Measurements from ENCODE around the gene MON1B. TPM values are rescaled to one million over a fixed set of nuclear protein-coding genes. Genes with fewer than 3 reads are reported as not detected.
"Not testable (repeated sequence)": the region's sequence is repeated elsewhere in the genome, so short reads cannot be mapped to it uniquely, and the experiment has no call there.

Gene MON1B
- total and polyA plus RNA-seq, 8 donors = 14.8 to 35.9 (median 21.4) TPM

DNA sequence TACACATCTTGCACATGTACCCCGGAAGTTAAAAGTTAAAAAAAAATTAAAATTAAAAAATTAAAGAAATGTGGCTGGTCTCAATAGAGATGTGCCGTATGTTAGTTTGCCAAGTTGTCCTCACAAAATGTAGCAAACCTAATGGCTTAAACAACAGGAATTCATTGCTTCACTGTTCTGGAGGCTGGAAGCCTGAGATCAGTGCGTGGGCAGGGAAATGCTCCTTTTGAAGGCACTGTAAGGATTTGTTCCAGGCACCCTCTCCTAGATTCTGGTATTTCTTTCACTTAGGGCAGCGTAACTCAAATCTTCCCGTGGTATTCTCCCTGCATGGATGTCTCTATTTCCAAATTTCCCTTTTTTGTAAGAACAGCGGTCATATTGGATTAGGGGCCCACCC lies 32.7 kb upstream of the MON1B start:
- Histone ChIP-seq H3K9me3 (no peaks in the 10 kb centered on the region), H3K27me3 (no peaks in the 10 kb centered on the region), H3K27ac (no peak overlapping the region), H3K36me3 (no peaks in the 10 kb centered on the region), H3K4me1 (no peaks in the 10 kb centered on the region), H3K4me3 (no peak overlapping the region)
- 82 to 95% methylated on average over 6 of the region's 6 CpGs for WGBS, 2 donors
- ATAC-seq (no peak), DNase-seq (no peak), FAIRE-seq (no peak)
- TF ChIP-seq, protein P1, sequence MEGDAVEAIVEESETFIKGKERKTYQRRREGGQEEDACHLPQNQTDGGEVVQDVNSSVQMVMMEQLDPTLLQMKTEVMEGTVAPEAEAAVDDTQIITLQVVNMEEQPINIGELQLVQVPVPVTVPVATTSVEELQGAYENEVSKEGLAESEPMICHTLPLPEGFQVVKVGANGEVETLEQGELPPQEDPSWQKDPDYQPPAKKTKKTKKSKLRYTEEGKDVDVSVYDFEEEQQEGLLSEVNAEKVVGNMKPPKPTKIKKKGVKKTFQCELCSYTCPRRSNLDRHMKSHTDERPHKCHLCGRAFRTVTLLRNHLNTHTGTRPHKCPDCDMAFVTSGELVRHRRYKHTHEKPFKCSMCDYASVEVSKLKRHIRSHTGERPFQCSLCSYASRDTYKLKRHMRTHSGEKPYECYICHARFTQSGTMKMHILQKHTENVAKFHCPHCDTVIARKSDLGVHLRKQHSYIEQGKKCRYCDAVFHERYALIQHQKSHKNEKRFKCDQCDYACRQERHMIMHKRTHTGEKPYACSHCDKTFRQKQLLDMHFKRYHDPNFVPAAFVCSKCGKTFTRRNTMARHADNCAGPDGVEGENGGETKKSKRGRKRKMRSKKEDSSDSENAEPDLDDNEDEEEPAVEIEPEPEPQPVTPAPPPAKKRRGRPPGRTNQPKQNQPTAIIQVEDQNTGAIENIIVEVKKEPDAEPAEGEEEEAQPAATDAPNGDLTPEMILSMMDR (IDR thresholded peaks at IDR 0.05) = no peak
- intact Hi-C loops (cut with DNase I) = no loop called here

DNA sequence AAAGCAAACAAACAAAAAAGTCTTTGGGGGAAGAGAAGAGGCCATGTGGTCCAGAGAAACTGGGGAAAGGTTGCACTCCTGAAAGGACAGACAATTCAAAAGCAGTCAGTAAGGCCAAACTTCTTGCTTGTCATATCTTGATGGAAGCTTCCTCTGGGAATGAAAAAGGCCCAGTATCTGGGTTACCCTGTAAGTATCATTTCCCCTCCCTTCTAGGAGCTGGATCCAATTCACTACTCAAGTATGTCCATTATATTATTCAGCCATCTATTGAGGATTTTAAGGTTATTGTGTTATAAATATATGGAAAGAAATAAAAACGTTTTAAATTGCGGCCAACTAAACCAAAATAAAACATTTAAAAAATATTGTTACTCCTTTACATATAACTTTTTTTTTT lies 26.0 kb upstream of the MON1B start:
- WGBS, 2 donors = 67 to 77% methylated on average over 2 of the region's 2 CpGs
- Histone ChIP-seq H3K36me3 (no peaks in the 10 kb centered on the region), H3K4me3 (no peak overlapping the region), H3K27me3 (peaks cover 0 to 2% (median 0%) of the 10 kb centered on the region in 4 donors), H3K27ac (no peak overlapping the region), H3K4me1 (no peaks in the 10 kb centered on the region), H3K9me3 (no peaks in the 10 kb centered on the region)
- DNase-seq (no peak), ATAC-seq (no peak), FAIRE-seq (no peak)
- intact Hi-C loops (cut with DNase I) = loop anchor here in 2 of 3 donors (10.0 kb wide), 2 partner anchors 890 to 1370 kb away; partner anchors contain the start of gene CNTNAP4 (in 1 of the 2)
- TF ChIP-seq, protein P1 (IDR thresholded peaks at IDR 0.05) = no peak

- not testable (repeated sequence) for DNase-seq, ATAC-seq, H3K9me3 ChIP-seq, H3K4me1 ChIP-seq, FAIRE-seq, H3K4me3 ChIP-seq, H3K36me3 ChIP-seq, H3K27ac ChIP-seq, H3K27me3 ChIP-seq
- WGBS, 2 donors = 76 to 85% methylated on average over 9 of the region's 9 CpGs
- intact Hi-C loops (cut with DNase I) = loop anchor here in 2 of 3 donors (10.0 kb wide), 2 partner anchors 891 to 1371 kb away; partner anchors contain the start of gene CNTNAP4 (in 1 of the 2)
Observed at GRCh38 chr16:77165536-77166236, 25.3 kb upstream of the MON1B start.

DNA sequence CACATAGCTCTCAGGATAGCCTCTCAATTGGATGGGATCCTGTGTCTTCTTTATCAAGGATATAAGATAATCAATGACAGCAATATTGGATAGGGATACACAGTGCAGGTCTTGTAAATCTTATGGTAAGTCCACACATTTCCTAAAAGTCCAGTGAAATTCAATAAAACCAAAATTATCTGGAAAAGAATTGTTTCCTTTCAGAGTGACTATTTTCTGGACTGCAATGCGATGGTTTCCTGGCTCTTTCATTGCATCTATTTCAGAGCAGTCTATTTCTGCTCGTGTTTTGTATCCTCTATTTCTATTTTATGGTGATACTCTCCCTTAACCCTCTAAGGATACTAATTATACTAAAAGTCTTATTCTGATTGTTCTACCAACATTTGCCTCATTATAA lies 24.3 kb upstream of the MON1B start:
- Histone ChIP-seq H3K27ac (no peak overlapping the region), H3K9me3 (no peaks in the 10 kb centered on the region), H3K4me3 (no peak overlapping the region), H3K27me3 (peaks cover 0 to 8% (median 0%) of the 10 kb centered on the region in 4 donors), H3K4me1 (no peaks in the 10 kb centered on the region), H3K36me3 (no peaks in the 10 kb centered on the region)
- FAIRE-seq (no peak), ATAC-seq (no peak), DNase-seq (no peak)
- intact Hi-C loops (cut with DNase I) = loop anchor here in 2 of 3 donors (10.0 kb wide), 2 partner anchors 892 to 1372 kb away; partner anchors contain the start of gene CNTNAP4 (in 1 of the 2)
- TF ChIP-seq, protein P1 (IDR thresholded peaks at IDR 0.05) = no peak
- 61 to 67% methylated on average over 2 of the region's 2 CpGs for WGBS, 2 donors

GRCh38 chr16:77168901-77169300 lies 22.1 kb upstream of the MON1B start:
- ATAC-seq (no peak), FAIRE-seq (no peak), DNase-seq (no peak)
- intact Hi-C loops (cut with DNase I) = loop anchor here in 2 of 3 donors (10.0 kb wide), 2 partner anchors 894 to 1374 kb away; partner anchors contain the start of gene CNTNAP4 (in 1 of the 2)
- Histone ChIP-seq H3K4me1 (no peaks in the 10 kb centered on the region), H3K4me3 (no peak overlapping the region), H3K36me3 (no peaks in the 10 kb centered on the region), H3K27me3 (peaks cover 0 to 8% (median 0%) of the 10 kb centered on the region in 4 donors), H3K9me3 (no peaks in the 10 kb centered on the region), H3K27ac (no peak overlapping the region)
- 72 to 82% methylated on average over 4 of the region's 4 CpGs for WGBS, 2 donors
- TF ChIP-seq, protein P1 (IDR thresholded peaks at IDR 0.05) = no peak

Data from pancreas (tissue), 10 donors.